ENCODE results near the gene CHD5.

CHD5 gene

GRCh38 chr1:6151291-6151822 lies 28.8 kb downstream of the CHD5 start:
- no peak for DNase-seq

DNA sequence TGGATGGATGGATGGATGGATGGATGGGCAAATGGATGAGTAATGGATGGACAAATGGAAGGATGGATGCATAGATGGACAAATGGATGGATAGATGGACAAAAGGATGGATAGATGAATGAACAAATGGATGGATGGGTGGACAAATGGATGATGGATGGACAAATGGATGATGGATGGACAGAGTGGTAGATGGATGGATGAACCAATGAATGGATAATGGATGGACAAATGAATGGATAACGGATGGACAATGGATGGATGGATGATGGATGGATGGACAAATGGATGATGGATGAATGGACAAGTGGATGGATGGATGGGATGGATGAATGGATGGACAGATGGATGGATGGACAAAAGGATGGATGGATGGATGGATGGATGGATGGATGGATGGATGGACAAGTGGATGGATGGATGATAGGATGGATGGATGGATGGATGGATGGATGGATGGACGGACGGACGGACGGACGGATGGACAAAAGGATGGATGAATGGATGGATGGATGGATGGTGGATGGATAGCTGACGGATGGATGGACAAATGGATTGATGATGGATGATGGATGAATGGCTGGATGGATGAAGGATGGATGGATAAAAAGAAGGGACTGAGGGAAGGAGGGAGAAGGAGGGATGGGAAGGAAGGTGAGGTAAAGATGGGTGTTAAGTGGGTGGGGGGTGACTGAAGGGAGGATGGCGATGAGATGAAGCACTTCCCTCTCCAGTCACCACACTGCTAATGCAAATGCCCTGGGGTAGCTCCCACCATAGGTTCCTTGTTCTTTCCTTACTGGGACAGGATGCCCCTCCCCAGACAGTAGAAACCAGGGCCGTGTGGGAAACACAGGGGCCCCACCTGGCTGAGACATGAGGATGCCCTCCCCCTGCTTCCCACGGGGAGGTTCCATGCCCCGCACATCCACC lies 29.8 kb downstream of the CHD5 start:
- DNase-seq, result no peak

GRCh38 chr1:6149597-6149996 lies 30.5 kb downstream of the CHD5 start:
- DNase-seq, result no peak

GRCh38 chr1:6148497-6149241 lies 31.5 kb downstream of the CHD5 start:
- DNase-seq, result peak; percentile 71

GRCh38 chr1:6145864-6146410 lies 34.2 kb downstream of the CHD5 start:
- no peak for DNase-seq

DNA sequence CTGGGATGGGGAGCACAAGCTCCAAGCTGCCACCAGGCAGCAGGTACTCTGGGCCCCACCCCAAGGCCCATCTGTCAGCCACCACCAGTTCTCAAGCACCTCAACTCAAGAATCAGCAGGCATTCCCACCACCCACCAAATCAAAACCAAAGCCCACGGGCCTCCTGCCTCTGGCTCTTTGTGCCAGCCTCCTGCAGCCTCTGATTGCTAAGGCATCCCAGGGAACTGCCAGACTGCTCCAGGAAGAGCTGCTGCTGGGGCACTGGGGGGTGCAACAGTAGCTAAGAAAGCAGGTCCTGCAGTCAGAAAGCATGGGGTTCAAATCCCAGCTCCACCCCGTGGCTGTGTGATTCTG lies 34.7 kb downstream of the CHD5 start:
- DNase-seq, result no peak

DNA sequence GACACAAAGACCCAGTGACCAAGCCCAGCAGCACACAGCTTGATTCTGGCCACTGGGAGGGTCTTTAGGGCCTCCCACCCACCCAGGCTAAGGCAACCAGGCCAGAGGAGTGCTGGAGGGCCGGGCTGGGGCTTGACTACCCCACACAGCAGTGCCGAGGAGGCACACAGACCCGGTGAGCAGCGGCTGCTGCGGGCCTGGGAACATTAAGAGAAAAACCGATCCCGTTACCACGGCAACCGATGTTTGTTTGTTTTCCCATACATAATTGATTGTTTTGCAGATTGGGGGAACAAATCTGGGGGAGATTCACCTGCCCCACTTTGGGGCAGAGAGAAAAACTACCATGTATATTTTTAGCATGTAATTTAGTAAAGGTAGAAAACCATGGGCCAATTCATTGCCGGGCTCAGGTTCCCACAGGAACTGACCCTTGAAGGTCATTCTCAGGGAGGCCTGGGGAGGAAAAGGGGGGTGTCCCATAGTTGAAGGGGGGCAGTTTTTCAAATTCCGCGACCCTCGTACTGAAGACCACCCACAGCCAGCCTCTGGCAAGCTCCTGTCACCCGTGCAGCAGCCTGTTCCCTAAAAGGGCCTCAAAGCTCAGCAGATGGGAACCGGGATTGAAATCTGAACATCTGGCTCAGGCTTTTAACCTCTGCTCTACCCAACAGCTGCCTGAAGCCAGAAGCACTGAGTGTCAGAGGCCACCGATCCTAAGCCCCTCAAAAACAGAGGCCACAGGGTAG lies 35.3 kb downstream of the CHD5 start:
- DNase-seq, result no peak

DNA sequence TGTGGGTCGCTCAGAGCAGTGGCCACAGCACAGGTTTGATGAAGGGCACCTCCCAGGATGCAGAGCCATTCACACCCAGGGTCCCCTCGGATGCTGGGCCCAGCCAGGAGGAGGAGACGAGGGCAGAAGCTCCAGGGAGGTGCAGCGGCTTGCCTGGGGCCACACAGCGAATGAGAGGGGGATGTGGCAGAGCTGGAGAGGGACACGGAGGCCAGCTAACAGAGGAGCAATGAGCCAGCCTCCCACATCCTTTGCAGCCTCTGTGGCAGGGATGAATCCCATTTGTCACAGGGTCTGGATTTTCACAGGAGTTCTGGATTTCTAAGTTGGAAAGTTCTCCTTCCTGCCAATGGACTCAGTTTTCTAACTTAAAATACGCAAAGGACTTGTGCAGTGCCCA lies 35.9 kb downstream of the CHD5 start:
- DNase-seq, result no peak

- DNase-seq, result no peak
Measured at GRCh38 chr1:6143395-6143794, 36.7 kb downstream of the CHD5 start.

GRCh38 chr1:6142734-6143133 lies 37.4 kb downstream of the CHD5 start:
- DNase-seq, result no peak

GRCh38 chr1:6142036-6142621 lies 38.0 kb downstream of the CHD5 start:
- no peak for DNase-seq

- DNase-seq, result no peak
Measured at GRCh38 chr1:6141592-6141991, 38.5 kb downstream of the CHD5 start.

DNA sequence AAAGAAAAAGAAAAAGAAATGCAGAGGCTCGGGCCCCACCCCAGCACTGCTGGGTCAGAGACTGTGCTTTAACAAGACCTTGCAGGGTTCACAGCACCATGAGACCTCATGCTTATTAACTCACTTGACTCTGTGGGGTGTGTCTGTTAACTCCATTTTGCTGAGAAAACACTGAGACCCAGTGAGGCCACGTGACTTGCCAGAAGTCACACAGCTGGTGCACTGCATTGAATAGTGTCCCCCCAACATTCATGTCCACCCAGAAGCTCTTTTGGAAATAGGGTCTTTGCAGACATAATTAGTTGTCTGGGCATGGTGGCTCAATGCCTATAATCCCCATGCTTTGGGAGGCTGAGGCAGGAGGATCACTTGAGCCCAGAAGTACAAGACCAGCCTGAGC lies 39.7 kb downstream of the CHD5 start:
- DNase-seq, result no peak

DNA sequence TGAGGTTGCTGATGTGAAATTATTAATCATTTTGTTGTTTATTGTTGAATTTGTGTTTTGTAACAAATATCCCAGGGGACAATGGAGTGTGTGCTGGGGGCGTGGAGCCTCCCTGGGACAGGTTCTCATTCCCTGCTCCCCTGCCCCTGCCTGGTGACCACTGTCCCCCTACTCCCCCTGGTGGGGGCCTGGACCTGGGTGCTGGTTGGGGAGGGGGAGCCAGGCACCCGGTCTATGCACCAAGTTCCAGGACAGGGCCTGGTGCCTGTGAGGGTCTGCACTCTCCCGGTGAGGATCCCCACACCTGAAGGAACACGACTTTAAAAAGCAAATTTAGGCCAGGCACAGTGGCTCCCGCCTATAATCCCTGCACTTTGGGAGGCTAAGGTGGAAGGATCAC lies 42.4 kb downstream of the CHD5 start:
- DNase-seq, result no peak

- DNase-seq, result no peak
Measured at GRCh38 chr1:6136516-6137220, 43.5 kb downstream of the CHD5 start.

GRCh38 chr1:6134741-6135510 lies 45.2 kb downstream of the CHD5 start:
- no peak for DNase-seq

DNA sequence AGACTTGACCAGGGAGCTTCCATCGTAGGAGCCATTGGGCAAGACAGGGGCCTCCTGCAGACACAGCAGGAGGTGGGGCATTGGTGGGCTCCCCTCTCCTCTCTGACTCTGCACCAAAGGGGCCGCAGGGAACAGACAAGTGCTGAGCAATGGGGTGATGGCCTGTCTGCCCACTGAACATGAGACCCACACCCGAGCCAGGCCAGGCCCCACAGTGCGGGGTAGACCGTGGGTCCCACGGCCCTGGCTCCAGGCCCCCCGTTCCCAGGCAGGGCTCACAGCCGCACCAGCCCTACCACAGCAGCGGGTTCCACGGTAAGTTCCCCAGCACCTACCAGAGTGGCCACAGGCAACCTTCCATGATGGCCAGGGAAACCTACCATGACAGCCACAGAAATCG lies 45.9 kb downstream of the CHD5 start:
- DNase-seq, result no peak

DNA sequence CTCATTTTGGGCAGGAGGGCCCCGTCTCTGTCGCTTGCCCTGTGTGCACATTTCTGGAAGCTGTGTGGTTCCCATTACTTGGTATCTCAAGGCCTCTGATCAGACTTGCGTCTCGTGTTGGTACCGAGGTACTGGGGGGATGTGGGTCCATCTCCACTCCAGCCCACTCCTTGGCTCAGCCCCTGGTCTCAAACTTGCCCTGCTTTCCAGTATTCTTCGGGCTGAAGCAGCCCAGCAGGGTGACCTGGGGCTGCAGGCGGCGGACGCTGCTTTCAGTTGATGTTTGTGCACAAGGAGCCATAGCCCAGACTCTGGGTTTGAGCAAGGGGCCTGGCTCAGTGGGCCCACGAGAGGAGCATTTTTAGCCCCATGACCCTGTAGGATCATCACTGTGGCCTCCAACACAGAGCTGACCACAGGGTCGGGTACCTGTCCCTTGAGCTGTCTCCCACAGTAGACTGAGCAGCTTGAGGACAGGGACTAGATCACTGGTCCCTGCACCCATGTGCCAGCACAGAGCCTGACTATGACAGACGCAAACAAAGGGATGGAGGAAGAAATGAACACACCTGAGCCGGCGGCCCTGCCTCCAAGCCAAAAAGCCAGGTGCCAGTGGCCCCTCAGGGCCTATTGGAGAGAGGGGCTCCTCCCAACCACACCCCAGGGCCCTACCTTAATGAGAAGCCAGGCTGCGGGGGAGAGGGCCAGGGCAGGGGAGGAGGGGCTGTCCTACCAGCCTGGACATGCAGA lies 46.8 kb downstream of the CHD5 start:
- no peak for DNase-seq

GRCh38 chr1:6131561-6131960 lies 48.6 kb downstream of the CHD5 start:
- DNase-seq, result no peak

- no peak for DNase-seq
Measured at GRCh38 chr1:6130596-6130995, 49.5 kb downstream of the CHD5 start.

All from CD4-positive, alpha-beta T cell treated with Interleukin-10 for 1 hour (primary cell).